Mesenchymal stem cell (in vitro differentiated cells and primary cell): ENCODE results near the gene AVPR2.

Experiments used
- DNase-seq: peaks from one replicate; pipeline ENCODE4 v3.0.0-alpha.2; 2013
- H2AFZ ChIP-seq: one replicate; pipeline ENCODE4 v1.6.1; 2013; ENCODE audit warnings: low read depth, mild to moderate bottlenecking, control low read depth, inconsistent platforms, low read length, moderate library complexity
- H2AK5ac ChIP-seq: 2 replicates; pipeline ENCODE4 v1.6.1; 2013; ENCODE audit warnings: low read length, moderate library complexity, mild to moderate bottlenecking, inconsistent platforms; ENCODE audit not compliant: severe bottlenecking
- H2BK120ac ChIP-seq: one replicate; pipeline ENCODE4 v1.6.1; 2013; ENCODE audit warnings: low read depth, mild to moderate bottlenecking, inconsistent platforms, low read length, moderate library complexity
- H2BK12ac ChIP-seq, 2 experiments: one replicate each; pipeline ENCODE4 v1.6.1; 2013; ENCODE audit warnings: inconsistent platforms in 2 of 2, low read length in 2 of 2, mild to moderate bottlenecking in 2 of 2, moderate library complexity in 2 of 2, control low read depth in 1 of 2
- H2BK15ac ChIP-seq: one replicate; pipeline ENCODE4 v1.6.1; 2013; ENCODE audit warnings: mild to moderate bottlenecking, low read depth, inconsistent platforms; ENCODE audit not compliant: poor library complexity, severe bottlenecking
- H2BK5ac ChIP-seq: 2 replicates; pipeline ENCODE4 v1.6.1; 2013; ENCODE audit warnings: low read depth, mild to moderate bottlenecking, low read length, control low read depth, inconsistent platforms; ENCODE audit not compliant: poor library complexity, severe bottlenecking
- H3K14ac ChIP-seq, 2 experiments: one replicate each; pipeline ENCODE4 v1.6.1; 2013; ENCODE audit warnings: inconsistent platforms in 2 of 2, low read length in 2 of 2, control low read depth in 1 of 2, mild to moderate bottlenecking in 1 of 2, moderate library complexity in 1 of 2
- H3K18ac ChIP-seq, 2 experiments: one replicate each; pipeline ENCODE4 v1.6.1; 2013; ENCODE audit warnings: inconsistent platforms in 2 of 2, low read length in 2 of 2, control low read depth in 1 of 2, low read depth in 1 of 2, mild to moderate bottlenecking in 1 of 2
- H3K23ac ChIP-seq, 2 experiments: one replicate each; pipeline ENCODE4 v1.6.1; 2013; ENCODE audit warnings: inconsistent platforms in 2 of 2, low read length in 2 of 2, mild to moderate bottlenecking in 2 of 2, moderate library complexity in 2 of 2, control low read depth in 1 of 2
- H3K27ac ChIP-seq: 2 replicates; pipeline ENCODE4 v1.5.1; 2013; ENCODE audit warnings: mild to moderate bottlenecking, moderate library complexity, low read length, control low read depth, inconsistent platforms; ENCODE audit not compliant: poor library complexity, severe bottlenecking
- H3K27me3 ChIP-seq, 2 experiments: 2 replicates each; pipeline versions ENCODE4 v1.6.1 to v1.7.0; 2013; ENCODE audit warnings: low read length in 2 of 2, mild to moderate bottlenecking in 2 of 2, moderate library complexity in 2 of 2, control low read depth in 1 of 2, inconsistent platforms in 1 of 2; ENCODE audit not compliant: control insufficient read depth in 1 of 2, insufficient read depth in 1 of 2
- H3K36me3 ChIP-seq, 2 experiments: 2 replicates each; pipeline versions ENCODE4 v1.6.1 to v1.7.0; 2013; ENCODE audit warnings: low read length in 2 of 2, control low read depth in 1 of 2, inconsistent platforms in 1 of 2, low read depth in 1 of 2, mild to moderate bottlenecking in 1 of 2; ENCODE audit not compliant: insufficient read depth in 2 of 2, control insufficient read depth in 1 of 2
- H3K4ac ChIP-seq, 2 experiments: one replicate each; pipeline ENCODE4 v1.6.1; 2013; ENCODE audit warnings: inconsistent platforms in 2 of 2, low read length in 2 of 2, mild to moderate bottlenecking in 2 of 2, moderate library complexity in 2 of 2, control low read depth in 1 of 2, low read depth in 1 of 2
- H3K4me1 ChIP-seq: 2 replicates; pipeline ENCODE4 v1.6.1; 2013; ENCODE audit warnings: low read depth, low read length, control low read depth; ENCODE audit not compliant: control insufficient read depth, insufficient read depth
- H3K4me2 ChIP-seq: 2 replicates; pipeline ENCODE4 v1.6.1; 2013; ENCODE audit warnings: low read length, mild to moderate bottlenecking, inconsistent platforms; ENCODE audit not compliant: poor library complexity, severe bottlenecking
- H3K4me3 ChIP-seq, 2 experiments: 2 replicates each; pipeline versions ENCODE4 v1.5.1 to v1.7.0; 2013; ENCODE audit warnings: low read length in 2 of 2, mild to moderate bottlenecking in 2 of 2, control low read depth in 1 of 2, low read depth in 1 of 2; ENCODE audit not compliant: insufficient read depth in 1 of 2
- H3K79me1 ChIP-seq: replicated peaks from 2 replicates; pipeline ENCODE4 v1.6.1; 2013; ENCODE audit warnings: mild to moderate bottlenecking, control low read depth, low read length, inconsistent platforms; ENCODE audit not compliant: poor library complexity, severe bottlenecking
- H3K9ac ChIP-seq: 2 replicates; pipeline ENCODE4 v1.7.0; 2013; ENCODE audit warnings: mild to moderate bottlenecking, low read length, moderate library complexity
- H3K9me3 ChIP-seq: 2 replicates; pipeline ENCODE4 v1.7.0; 2013; ENCODE audit warnings: mild to moderate bottlenecking, low read length; ENCODE audit not compliant: control insufficient read depth
- H4K8ac ChIP-seq: one replicate; pipeline ENCODE4 v1.6.1; 2013; ENCODE audit warnings: inconsistent platforms, mild to moderate bottlenecking, low read length, moderate library complexity
- H4K91ac ChIP-seq: one replicate; pipeline ENCODE4 v1.6.1; 2013; ENCODE audit warnings: mild to moderate bottlenecking, low read length, inconsistent platforms
- WGBS: methylation state at CpG from one replicate; pipeline ENCODE4 v1.1.7; 2013; ENCODE audit warnings: mixed read lengths; 5-methylcytosine and 5-hydroxymethylcytosine counted together

AVPR2 gene

DNA sequence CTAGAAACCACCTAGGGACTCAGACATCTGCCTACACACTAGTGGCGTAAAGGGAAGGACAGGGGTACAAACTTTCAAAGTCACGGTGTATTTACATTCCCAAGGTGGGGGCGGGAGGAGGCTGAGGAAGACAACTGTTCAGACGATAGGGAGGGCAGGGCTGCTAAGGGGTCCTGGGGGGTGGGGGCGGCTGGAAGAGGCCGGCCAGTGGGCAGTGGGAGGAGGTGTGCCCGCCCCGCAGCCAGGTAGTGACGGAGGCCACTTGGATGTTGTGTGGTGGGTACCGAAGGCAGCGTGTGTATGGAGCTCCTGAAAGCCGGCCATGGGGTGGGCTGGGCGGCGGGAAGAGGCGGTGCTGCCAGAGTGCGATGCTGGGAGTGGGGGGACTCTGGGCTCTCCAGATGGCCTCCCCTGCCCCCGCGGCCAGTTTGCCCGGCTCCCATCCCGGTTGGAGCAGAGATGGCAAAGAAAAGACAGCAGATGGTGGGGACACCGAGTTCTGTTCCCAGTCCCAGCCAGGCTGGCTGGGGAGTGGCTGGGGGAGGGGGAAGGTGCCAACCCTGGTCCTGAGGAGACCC lies 42.7 kb upstream of the AVPR2 start:
- H2AK5ac ChIP-seq, result no peak overlapping the region
- no peaks in the 10 kb centered on the region for H3K79me1 ChIP-seq
- no peak overlapping the region for H3K9ac ChIP-seq
- H3K23ac ChIP-seq, result no peak overlapping the region
- no peak overlapping the region for H4K8ac ChIP-seq
- H2BK15ac ChIP-seq, result no peak overlapping the region
- H2BK5ac ChIP-seq, result no peak overlapping the region
- H3K4ac ChIP-seq, result no peak overlapping the region
- no peak for DNase-seq
- H3K4me2 ChIP-seq, result no peak overlapping the region
- no peak overlapping the region for H2AFZ ChIP-seq
- peaks cover 7% of the 10 kb centered on the region for H3K9me3 ChIP-seq
- H3K4me1 ChIP-seq, result no peaks in the 10 kb centered on the region
- 87% methylated on average over 15 of the region's 21 CpGs for WGBS
- no peak overlapping the region for H3K18ac ChIP-seq
- H3K36me3 ChIP-seq, result peaks cover 0 to 52% of the 10 kb centered on the region in 2 experiments
- H2BK120ac ChIP-seq, result no peak overlapping the region
- no peak overlapping the region for H3K4me3 ChIP-seq
- H3K14ac ChIP-seq, result no peak overlapping the region
- H2BK12ac ChIP-seq, result no peak overlapping the region
- no peak overlapping the region for H3K27ac ChIP-seq
- no peak overlapping the region for H4K91ac ChIP-seq
- H3K27me3 ChIP-seq, result peaks cover 0 to 80% of the 10 kb centered on the region in 2 experiments

- Histone ChIP-seq H3K4me1 (no peaks in the 10 kb centered on the region), H4K91ac (no peak overlapping the region), H3K4me2 (no peak overlapping the region)
Observed at GRCh38 chrX:153862369-153863250, 41.9 kb upstream of the AVPR2 start.

GRCh38 chrX:153863251-153863991 lies 41.1 kb upstream of the AVPR2 start:
- Histone ChIP-seq H3K23ac (no peak overlapping the region), H2AK5ac (no peak overlapping the region), H3K9me3 (no peaks in the 10 kb centered on the region), H2BK15ac (no peak overlapping the region), H3K4me3 (no peak overlapping the region), H2BK120ac (no peak overlapping the region), H3K4me1 (no peaks in the 10 kb centered on the region), H3K14ac (no peak overlapping the region), H3K79me1 (no peaks in the 10 kb centered on the region), H3K36me3 (peaks cover 0 to 68% of the 10 kb centered on the region in 2 experiments), H2AFZ (no peak overlapping the region), H2BK12ac (no peak overlapping the region), H3K9ac (no peak overlapping the region), H3K4me2 (no peak overlapping the region), H3K4ac (no peak overlapping the region), H3K27me3 (peaks cover 0 to 83% of the 10 kb centered on the region in 2 experiments), H3K18ac (no peak overlapping the region), H4K91ac (no peak overlapping the region), H4K8ac (no peak overlapping the region), H2BK5ac (no peak overlapping the region), H3K27ac (no peak overlapping the region)
- 93% methylated on average over 22 of the region's 28 CpGs for WGBS
- no peak for DNase-seq

More at GRCh38 chrX:153862369-153863250, 41.9 kb upstream of the AVPR2 start:
- Histone ChIP-seq H3K23ac (no peak overlapping the region), H3K27me3 (peaks cover 0 to 83% of the 10 kb centered on the region in 2 experiments), H4K8ac (no peak overlapping the region), H3K18ac (no peak overlapping the region), H2AFZ (no peak overlapping the region), H3K14ac (no peak overlapping the region), H2BK5ac (no peak overlapping the region), H3K4me3 (no peak overlapping the region), H3K9ac (no peak overlapping the region), H3K36me3 (peaks cover 0 to 60% of the 10 kb centered on the region in 2 experiments), H3K9me3 (peaks cover 4% of the 10 kb centered on the region), H2BK12ac (no peak overlapping the region), H3K27ac (no peak overlapping the region), H3K4ac (no peak overlapping the region), H3K79me1 (no peaks in the 10 kb centered on the region), H2AK5ac (no peak overlapping the region), H2BK15ac (no peak overlapping the region), H2BK120ac (no peak overlapping the region)
- DNase-seq, result no peak
- WGBS, result 70% methylated on average over 19 of the region's 22 CpGs

DNA sequence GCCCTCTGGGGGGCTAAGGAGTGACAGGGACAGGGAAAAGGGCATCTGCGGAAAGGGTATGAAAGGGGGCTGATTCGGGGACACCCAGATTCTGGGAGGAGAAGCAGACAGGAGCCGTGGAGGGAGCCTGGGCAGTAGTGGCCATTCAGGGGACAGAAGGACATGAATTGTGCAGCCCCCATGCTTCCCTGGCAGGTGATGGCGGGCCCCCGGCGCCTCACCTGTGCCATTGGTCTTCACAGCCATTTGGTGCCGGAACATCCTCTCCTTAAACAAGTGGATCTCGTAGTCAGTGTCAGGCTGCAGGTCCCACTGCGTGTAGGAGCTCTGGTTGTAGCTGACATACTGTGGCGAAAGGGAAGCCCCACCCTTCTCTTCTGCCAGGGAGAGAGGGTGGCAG lies 40.4 kb upstream of the AVPR2 start:
- Histone ChIP-seq H3K27me3 (peaks cover 0 to 83% of the 10 kb centered on the region in 2 experiments), H2BK5ac (no peak overlapping the region), H4K91ac (no peak overlapping the region), H3K4ac (no peak overlapping the region), H2BK12ac (no peak overlapping the region), H4K8ac (no peak overlapping the region), H2AFZ (no peak overlapping the region), H3K4me3 (no peak overlapping the region), H3K79me1 (no peaks in the 10 kb centered on the region), H3K18ac (no peak overlapping the region), H3K4me1 (no peaks in the 10 kb centered on the region), H3K9me3 (no peaks in the 10 kb centered on the region), H2BK120ac (no peak overlapping the region), H3K9ac (no peak overlapping the region), H3K14ac (no peak overlapping the region), H3K36me3 (peaks cover 0 to 75% of the 10 kb centered on the region in 2 experiments), H2BK15ac (no peak overlapping the region), H2AK5ac (no peak overlapping the region), H3K23ac (no peak overlapping the region), H3K4me2 (no peak overlapping the region), H3K27ac (no peak overlapping the region)
- WGBS, result 92% methylated on average over 8 of the region's 10 CpGs
- DNase-seq, result no peak
